HG03558 (cell line): Measurements from ENCODE around the gene VIPR2.
"Not testable (repeated sequence)": the region's sequence is repeated elsewhere in the genome, so short reads cannot be mapped to it uniquely, and the experiment has no call there.

Source experiments
- ATAC-seq: cut with Tn5 transposase; IDR thresholded peaks from one replicate; pipeline ENCODE4 v1.9.1; 2021; ENCODE audit warnings: moderate number of reproducible peaks; ENCODE audit not compliant: unreplicated experiment; ENCODE audit errors: extremely low read depth

Gene VIPR2

GRCh38 chr7:159000859-159001435 lies 143.7 kb downstream of the VIPR2 start:
- ATAC-seq: no peak

DNA sequence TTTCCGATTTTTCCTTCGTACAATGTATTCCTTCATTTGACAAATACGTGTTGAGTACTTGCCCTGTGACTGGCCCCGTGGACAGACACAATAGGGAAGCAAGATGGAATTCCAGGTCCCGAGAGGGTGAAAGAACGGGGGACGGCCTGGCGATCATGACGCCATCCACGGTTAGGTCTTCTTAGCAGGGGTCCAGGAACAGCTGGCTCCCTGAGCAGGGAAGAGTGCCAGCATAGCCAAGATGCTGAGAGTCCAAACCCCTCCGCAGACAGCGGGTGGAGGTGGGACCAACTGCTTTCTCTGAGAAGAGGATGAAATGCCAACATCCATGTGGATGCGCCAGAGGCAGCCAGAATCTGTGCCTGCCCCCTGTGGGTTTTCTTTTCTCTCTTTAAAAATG lies 144.6 kb downstream of the VIPR2 start:
- no peak for ATAC-seq

- ATAC-seq: no peak
Measured at GRCh38 chr7:158999496-158999895, 145.2 kb downstream of the VIPR2 start.

DNA sequence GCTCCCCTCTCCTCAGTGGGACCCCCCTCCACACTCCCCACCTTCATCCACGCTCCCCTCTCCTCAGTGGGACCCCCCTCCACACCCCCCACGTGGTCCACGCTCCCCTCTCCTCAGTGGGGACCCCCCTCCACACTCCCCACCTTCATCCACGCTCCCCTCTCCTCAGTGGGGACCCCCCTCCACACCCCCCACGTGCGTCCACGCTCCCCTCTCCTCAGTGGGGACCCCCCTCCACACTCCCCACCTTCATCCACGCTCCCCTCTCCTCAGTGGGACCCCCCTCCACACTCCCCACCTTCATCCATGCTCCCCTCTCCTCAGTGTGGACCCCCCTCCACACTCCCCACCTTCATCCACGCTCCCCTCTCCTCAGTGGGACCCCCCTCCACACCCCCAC lies 146.4 kb downstream of the VIPR2 start:
- not testable (repeated sequence) for ATAC-seq

- no peak for ATAC-seq
Measured at GRCh38 chr7:158997471-158997870, 147.2 kb downstream of the VIPR2 start.

DNA sequence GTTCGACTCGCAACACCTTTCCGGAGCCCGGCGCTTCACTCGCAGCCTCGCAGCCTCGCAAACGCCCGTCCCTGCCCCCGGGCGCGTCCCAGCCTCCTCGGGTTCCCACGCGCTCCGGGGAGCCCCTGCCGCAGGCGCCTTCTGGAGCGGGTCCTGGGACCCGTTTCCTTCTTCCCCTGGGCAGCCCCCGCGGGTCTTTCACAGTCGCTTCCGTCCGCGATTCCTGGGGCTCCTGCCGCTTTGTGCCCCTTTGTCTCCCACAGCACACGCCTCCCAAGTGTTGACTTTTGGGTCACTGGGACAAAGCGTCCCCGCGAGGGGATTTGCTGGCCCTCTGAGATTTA lies 147.6 kb downstream of the VIPR2 start:
- ATAC-seq: no peak

- ATAC-seq: no peak
Measured at GRCh38 chr7:158996214-158997109, 148.2 kb downstream of the VIPR2 start.

- no peak for ATAC-seq
Measured at GRCh38 chr7:158995514-158995913, 149.2 kb downstream of the VIPR2 start.

- no peak for ATAC-seq
Measured at GRCh38 chr7:158994687-158995086, 150.0 kb downstream of the VIPR2 start.

GRCh38 chr7:158993591-158993990 lies 151.1 kb downstream of the VIPR2 start:
- ATAC-seq: no peak

GRCh38 chr7:158992759-158993158 lies 151.9 kb downstream of the VIPR2 start:
- ATAC-seq: no peak

DNA sequence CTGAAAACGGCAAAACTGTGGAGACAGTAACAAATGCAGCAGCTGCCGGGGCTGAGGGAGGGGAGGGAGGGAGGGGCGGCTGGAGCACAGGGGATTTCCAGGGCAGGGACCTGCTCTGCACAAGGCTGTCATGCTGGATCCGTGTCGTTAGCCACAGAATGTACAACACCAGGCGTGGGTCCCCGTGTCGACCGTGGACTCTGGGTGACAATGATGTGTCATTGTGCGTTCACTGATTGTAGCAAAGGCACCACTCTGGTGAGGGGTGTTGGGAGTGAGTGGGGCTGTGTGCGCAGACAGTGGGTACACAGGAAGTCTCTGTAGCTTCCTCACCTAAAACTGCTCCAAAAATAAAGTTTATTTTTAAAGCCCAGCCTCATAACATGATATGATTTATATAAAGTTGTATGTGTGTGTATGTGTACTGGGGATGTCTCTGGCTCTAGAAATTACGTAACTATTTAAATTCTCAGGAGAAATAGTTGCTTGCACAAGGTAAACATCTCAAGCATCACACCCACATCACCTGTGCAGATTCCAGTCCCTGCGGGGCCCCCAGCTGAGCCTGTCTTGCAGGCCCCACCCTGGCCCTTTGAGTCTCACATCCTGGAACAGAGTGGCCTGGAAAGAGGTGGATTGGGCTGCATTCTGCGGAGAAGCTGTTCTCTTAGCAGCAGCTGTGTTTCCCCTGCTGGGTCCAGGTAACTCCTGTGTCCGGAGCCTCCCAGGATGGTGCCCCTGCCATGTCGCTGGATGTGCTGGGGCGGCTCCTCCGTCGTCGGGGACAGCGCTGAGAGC lies 152.6 kb downstream of the VIPR2 start:
- no peak for ATAC-seq

DNA sequence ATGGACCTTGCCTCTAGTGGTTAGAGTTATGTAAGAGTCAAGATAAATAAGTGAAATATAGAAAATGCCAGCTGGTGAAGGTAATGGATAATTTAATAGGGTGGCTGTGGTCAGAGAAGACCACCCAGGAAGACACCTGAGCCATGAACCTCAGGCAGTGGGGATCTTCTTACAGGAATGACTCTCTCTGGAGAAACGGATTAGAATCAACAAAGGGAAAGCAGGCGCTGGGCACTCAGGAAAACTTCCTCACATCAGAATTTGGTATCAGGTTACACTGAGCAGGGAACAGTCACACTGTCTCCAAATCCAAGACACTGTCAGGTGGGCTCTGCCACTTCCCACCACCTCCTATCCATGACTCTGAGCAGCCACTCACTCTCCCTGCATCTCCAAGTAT lies 155.7 kb downstream of the VIPR2 start:
- no peak for ATAC-seq

DNA sequence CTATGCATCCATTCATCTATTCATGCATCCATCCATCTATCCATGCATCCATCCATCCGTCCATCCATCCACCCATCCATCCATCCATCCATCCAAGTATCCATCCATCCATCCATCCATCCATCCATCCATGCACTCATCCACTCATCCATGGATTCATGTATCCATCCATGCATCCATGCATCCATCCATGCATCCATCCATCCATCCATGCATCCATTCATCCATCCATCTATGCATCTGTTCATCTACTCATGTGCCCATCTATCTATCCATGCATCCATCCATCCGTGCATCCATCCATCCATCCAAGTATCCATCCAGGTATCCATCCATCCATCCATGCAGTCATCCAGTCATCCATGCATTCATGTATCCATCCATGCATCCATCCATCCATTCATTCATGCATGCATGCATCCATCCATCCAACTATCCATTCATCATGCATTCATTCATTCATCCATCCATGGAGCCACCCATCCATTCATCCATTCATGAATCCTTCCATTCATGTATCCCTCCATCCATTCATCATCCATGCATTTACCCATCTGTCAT lies 156.3 kb downstream of the VIPR2 start:
- ATAC-seq: no peak

GRCh38 chr7:158987691-158988090 lies 157.0 kb downstream of the VIPR2 start:
- no peak for ATAC-seq

GRCh38 chr7:158985583-158985982 lies 159.1 kb downstream of the VIPR2 start:
- ATAC-seq: no peak

GRCh38 chr7:158984007-158984406 lies 160.7 kb downstream of the VIPR2 start:
- not testable (repeated sequence) for ATAC-seq

- ATAC-seq: not testable (repeated sequence)
Measured at GRCh38 chr7:158982080-158982479, 162.6 kb downstream of the VIPR2 start.

DNA sequence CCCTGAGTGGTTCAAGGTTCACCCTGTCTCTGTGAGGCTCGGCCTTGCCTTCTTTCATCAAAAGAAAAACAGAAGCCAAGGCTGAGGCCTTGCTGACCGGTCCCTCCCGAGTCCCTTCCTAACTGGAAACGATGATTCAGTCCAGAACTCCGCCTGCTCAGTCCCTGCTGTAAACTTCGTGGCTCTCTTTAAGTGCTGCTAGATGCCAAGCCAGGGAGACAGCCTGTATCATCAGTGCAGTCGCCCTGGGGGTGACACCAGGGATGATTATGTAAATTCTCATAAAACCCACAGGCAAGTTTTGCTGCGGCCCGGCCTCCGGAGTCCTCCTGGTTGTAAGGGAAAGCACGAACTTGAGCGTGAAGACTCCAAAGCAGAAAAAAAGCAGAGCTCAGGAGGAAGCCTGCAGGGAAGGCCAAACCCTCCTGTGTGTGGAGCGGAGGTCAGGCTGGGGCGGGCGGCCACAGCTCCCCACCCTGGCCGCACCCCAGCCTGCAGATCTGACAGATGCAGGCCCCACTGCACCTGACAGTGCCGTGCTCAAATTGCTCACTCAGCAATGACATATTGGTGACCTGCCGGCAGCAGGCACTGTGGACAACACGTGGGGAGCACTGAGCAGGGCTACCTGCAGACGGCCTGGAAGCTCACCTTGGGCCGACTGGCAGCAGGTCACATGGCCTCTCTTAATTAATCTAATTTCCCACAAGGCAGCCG lies 164.9 kb downstream of the VIPR2 start:
- no peak for ATAC-seq

- no peak for ATAC-seq
Measured at GRCh38 chr7:158979023-158979529, 165.6 kb downstream of the VIPR2 start.
